Measurements from ENCODE around the gene LRRC10B.

LRRC10B gene

DNA sequence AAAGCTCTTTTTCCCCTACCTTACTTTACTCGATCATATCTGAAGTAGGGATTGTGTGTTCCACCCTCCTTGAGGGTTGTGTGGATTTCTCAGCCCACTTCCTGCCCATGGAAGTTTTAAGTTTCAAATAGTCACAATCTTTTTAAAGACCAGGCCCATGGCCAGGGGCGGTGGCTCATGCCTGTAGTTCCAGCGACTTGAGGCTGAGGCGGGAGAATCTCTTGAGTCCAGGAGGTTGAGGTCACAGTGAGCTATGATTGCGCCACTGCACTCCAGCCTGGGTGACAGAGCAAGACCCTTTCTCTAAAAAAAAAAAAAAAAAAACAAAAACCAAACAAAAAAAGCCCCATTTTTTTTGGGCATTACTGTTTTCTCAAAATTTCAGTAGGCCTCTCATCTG is 36.3 kb upstream of the LRRC10B start:
- TF ChIP-seq CTCF (IDR thresholded peaks at IDR 0.05; ENCODE audit: poor library complexity, severe bottlenecking), result no peak
- no peak for ATAC-seq (ENCODE audit: low read depth)

DNA sequence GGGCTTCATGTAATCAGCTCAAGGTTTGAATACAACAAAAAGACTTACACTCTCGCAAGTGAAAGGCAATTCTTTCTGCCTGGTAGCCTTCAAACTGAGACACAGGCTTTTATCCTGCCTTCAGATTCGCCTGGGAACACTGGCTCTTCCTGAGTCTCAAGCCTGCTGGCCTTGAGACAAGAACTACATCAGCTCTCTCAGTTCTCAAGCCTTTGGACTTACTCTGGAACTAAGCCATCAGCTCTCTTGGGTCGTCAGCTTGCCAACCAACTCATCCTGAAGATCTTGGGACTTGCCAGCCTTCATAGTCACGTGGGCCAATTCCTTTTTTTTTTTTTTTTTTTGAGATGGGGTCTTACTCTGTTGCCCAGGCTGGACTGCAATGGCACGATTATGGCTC is 35.7 kb upstream of the LRRC10B start:
- H3K27me3 ChIP-seq (ENCODE audit: insufficient read depth, poor library complexity, severe bottlenecking), result no peaks in the 10 kb centered on the region
- H3K9me3 ChIP-seq (ENCODE audit: severe bottlenecking), result no peaks in the 10 kb centered on the region
- TF ChIP-seq CTCF (IDR thresholded peaks at IDR 0.05; ENCODE audit: poor library complexity, severe bottlenecking), result no peak
- no peak for ATAC-seq (ENCODE audit: low read depth)
- H3K4me1 ChIP-seq (ENCODE audit: insufficient read depth, poor library complexity, severe bottlenecking), result no peaks in the 10 kb centered on the region
- DNase-seq (ENCODE audit: low spot score), result no peak
- H3K4me3 ChIP-seq (ENCODE audit: severe bottlenecking), result no peak overlapping the region
- no peak overlapping the region for H3K27ac ChIP-seq (ENCODE audit: poor library complexity, severe bottlenecking)
- no peaks in the 10 kb centered on the region for H3K36me3 ChIP-seq (ENCODE audit: low read depth)

More for the DNA sequence above, 36.3 kb upstream of the LRRC10B start:
- H3K4me1 ChIP-seq (ENCODE audit: insufficient read depth, poor library complexity, severe bottlenecking), result no peaks in the 10 kb centered on the region
- H3K27me3 ChIP-seq (ENCODE audit: insufficient read depth, poor library complexity, severe bottlenecking), result no peaks in the 10 kb centered on the region
- H3K4me3 ChIP-seq (ENCODE audit: severe bottlenecking), result no peak overlapping the region
- no peaks in the 10 kb centered on the region for H3K36me3 ChIP-seq (ENCODE audit: low read depth)
- no peak for DNase-seq (ENCODE audit: low spot score)
- no peak overlapping the region for H3K27ac ChIP-seq (ENCODE audit: poor library complexity, severe bottlenecking)
- no peaks in the 10 kb centered on the region for H3K9me3 ChIP-seq (ENCODE audit: severe bottlenecking)

GRCh38 chr11:61473370-61474012 is 35.1 kb upstream of the LRRC10B start:
- Histone ChIP-seq H3K4me3 (ENCODE audit: severe bottlenecking) (no peak overlapping the region), H3K36me3 (ENCODE audit: low read depth) (no peaks in the 10 kb centered on the region), H3K27ac (ENCODE audit: poor library complexity, severe bottlenecking) (no peak overlapping the region), H3K27me3 (ENCODE audit: insufficient read depth, poor library complexity, severe bottlenecking) (no peaks in the 10 kb centered on the region), H3K4me1 (ENCODE audit: insufficient read depth, poor library complexity, severe bottlenecking) (no peaks in the 10 kb centered on the region), H3K9me3 (ENCODE audit: severe bottlenecking) (no peaks in the 10 kb centered on the region)
- TF ChIP-seq CTCF (IDR thresholded peaks at IDR 0.05; ENCODE audit: poor library complexity, severe bottlenecking), result no peak
- DNase-seq (ENCODE audit: low spot score) (no peak), ATAC-seq (ENCODE audit: low read depth) (no peak)

DNA sequence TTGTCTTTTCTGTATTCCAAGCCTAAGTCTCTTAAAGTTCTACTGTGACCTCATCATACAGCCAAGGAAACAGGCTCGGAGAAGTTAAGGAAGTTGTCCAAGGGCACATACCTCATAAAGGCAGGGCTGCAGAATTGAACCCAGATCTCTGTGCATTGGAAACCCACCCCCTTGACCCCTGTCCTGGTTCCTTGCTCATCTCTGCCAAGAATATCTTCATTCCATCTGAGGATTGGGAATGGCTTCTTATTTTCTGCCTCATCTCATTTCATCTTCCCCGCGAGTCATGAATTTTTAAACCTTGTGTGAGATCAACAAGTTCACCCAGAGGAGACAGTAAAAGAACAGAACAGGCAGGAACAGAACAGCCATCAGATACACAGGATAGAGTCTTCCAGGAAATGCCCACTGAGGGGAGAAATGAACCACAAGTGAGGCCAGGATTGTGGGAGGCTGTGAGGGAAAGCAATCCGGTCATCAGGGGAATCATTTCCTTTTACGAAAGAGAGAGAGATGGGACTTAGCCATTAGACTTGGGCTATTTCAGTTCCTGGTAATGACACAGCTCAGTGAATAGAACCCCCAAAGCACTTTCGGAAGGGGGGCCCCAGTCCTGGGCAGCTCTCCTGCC is 34.4 kb upstream of the LRRC10B start:
- no peaks in the 10 kb centered on the region for H3K27me3 ChIP-seq (ENCODE audit: insufficient read depth, poor library complexity, severe bottlenecking)
- no peaks in the 10 kb centered on the region for H3K36me3 ChIP-seq (ENCODE audit: low read depth)
- no peak overlapping the region for H3K4me3 ChIP-seq (ENCODE audit: severe bottlenecking)
- DNase-seq (ENCODE audit: low spot score), result no peak
- H3K4me1 ChIP-seq (ENCODE audit: insufficient read depth, poor library complexity, severe bottlenecking), result no peaks in the 10 kb centered on the region
- H3K27ac ChIP-seq (ENCODE audit: poor library complexity, severe bottlenecking), result no peak overlapping the region
- no peak for TF ChIP-seq CTCF (IDR thresholded peaks at IDR 0.05; ENCODE audit: poor library complexity, severe bottlenecking)
- H3K9me3 ChIP-seq (ENCODE audit: severe bottlenecking), result no peaks in the 10 kb centered on the region
- no peak for ATAC-seq (ENCODE audit: low read depth)

DNA sequence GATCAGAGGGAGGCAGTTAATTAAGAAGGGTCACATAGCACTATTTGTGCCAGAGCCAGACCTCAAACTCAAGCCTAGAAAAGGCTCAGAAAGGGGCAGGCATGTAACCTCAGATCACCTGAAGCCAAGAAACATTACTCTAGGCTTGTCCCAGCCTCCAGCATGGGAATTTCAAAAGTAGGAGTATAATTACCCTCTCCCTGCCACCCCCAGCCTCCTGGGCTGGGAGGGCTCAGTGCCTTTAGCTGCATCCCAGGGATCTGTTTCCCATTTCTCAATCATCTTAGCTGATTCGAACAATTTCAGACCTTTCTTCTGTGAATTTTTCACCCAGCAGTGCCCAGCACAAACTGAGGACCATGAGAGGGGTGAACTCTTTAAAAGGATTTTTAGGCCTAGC is 33.1 kb upstream of the LRRC10B start:
- H3K36me3 ChIP-seq (ENCODE audit: low read depth), result no peaks in the 10 kb centered on the region
- ATAC-seq (ENCODE audit: low read depth) (no peak), DNase-seq (ENCODE audit: low spot score) (no peak)

More for the DNA sequence above, 33.1 kb upstream of the LRRC10B start:
- Histone ChIP-seq H3K4me3 (ENCODE audit: severe bottlenecking) (no peak overlapping the region), H3K9me3 (ENCODE audit: severe bottlenecking) (no peaks in the 10 kb centered on the region), H3K4me1 (ENCODE audit: insufficient read depth, poor library complexity, severe bottlenecking) (no peaks in the 10 kb centered on the region), H3K27me3 (ENCODE audit: insufficient read depth, poor library complexity, severe bottlenecking) (no peaks in the 10 kb centered on the region), H3K27ac (ENCODE audit: poor library complexity, severe bottlenecking) (no peak overlapping the region)
- TF ChIP-seq CTCF (IDR thresholded peaks at IDR 0.05; ENCODE audit: poor library complexity, severe bottlenecking), result no peak
